Muscle layer of duodenum (tissue), 2 donors: ENCODE data around the gene CIB1.
"Not testable (repeated sequence)": the region's sequence is repeated elsewhere in the genome, so short reads cannot be mapped to it uniquely, and the experiment has no call there.

ENCODE experiments used
- H3K27ac ChIP-seq: one replicate; pipeline ENCODE4 v1.7.0; 2013; ENCODE audit warnings: mild to moderate bottlenecking, low read length
- H3K27me3 ChIP-seq: one replicate; pipeline ENCODE4 v1.7.0; 2013; ENCODE audit warnings: low read depth, mild to moderate bottlenecking, control low read depth, low read length
- H3K36me3 ChIP-seq, 2 donors: one replicate each; pipeline ENCODE4 v1.7.0; 2013; ENCODE audit warnings: low read length in 2 of 2, control low read depth in 1 of 2, mild to moderate bottlenecking in 1 of 2; ENCODE audit not compliant: insufficient read depth in 2 of 2, control insufficient read depth in 1 of 2
- H3K4me1 ChIP-seq, 2 donors: one replicate each; pipeline ENCODE4 v1.7.0; 2013; ENCODE audit warnings: low read length in 2 of 2, mild to moderate bottlenecking in 2 of 2, control low read depth in 1 of 2, moderate library complexity in 1 of 2; ENCODE audit not compliant: insufficient read depth in 2 of 2, control insufficient read depth in 1 of 2
- H3K4me3 ChIP-seq, 2 donors: one replicate each; pipeline ENCODE4 v1.7.0; 2013; ENCODE audit warnings: low read length in 2 of 2, low read depth in 1 of 2, mild to moderate bottlenecking in 1 of 2
- H3K9me3 ChIP-seq, 2 donors: one replicate each; pipeline ENCODE4 v1.7.0; 2013; ENCODE audit warnings: low read length in 2 of 2, control low read depth in 1 of 2, mild to moderate bottlenecking in 1 of 2; ENCODE audit not compliant: control insufficient read depth in 1 of 2
- donor health status: healthy.

The CIB1 gene

DNA sequence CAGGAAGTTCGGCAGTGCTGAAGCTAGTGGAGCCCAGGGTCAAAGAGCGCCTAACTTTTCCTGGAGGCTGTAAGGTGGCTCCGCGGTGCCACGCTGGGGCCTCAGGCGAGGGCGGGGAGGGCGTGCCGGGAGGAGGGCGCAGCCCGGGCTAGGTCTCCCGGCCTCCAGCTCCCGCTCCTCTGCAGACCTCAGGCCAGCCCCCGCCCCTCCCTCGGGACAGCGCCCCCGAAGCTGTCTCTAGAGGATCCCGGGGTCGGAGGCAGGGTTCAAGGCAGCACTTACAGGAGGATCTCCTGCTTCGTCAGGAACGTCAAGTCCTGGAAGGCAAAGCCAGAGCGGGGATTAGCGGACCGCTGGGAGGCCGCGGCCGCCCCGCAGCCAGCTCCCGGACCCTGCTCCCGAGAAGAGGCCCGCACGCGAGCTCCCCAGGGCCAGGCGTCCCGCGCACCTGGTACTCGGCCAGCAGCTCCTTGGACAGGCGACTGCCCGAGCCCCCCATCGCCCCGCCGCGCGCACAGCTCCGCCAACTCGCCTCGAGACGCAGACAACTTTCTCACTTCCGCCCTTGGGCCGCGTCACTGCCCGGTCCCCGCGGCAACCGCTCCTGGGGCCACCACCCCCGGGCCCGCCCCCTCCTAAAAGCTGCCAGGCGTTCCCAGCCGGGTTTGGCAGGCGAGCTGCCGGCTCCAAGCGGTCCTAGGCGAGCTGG, at the start of gene CIB1:
Gene CIB1, minus strand, starts transcription at position 555 of the 709 bp plus-strand sequence. Its CDS starts 56 bp downstream, at position 499.
- H3K4me1 ChIP-seq: peaks cover 33 to 47% of the 10 kb centered on the region in 2 donors
- peak within 1 kb of the TSS; percentile 77 to 87 for H3K4me3 ChIP-seq
- H3K27ac ChIP-seq: peak within 1 kb of the TSS; percentile 79
- peaks cover 26 to 34% of the 10 kb centered on the region in 2 donors for H3K36me3 ChIP-seq
- no peaks in the 10 kb centered on the region for H3K27me3 ChIP-seq
- H3K9me3 ChIP-seq: no peaks in the 10 kb centered on the region

DNA sequence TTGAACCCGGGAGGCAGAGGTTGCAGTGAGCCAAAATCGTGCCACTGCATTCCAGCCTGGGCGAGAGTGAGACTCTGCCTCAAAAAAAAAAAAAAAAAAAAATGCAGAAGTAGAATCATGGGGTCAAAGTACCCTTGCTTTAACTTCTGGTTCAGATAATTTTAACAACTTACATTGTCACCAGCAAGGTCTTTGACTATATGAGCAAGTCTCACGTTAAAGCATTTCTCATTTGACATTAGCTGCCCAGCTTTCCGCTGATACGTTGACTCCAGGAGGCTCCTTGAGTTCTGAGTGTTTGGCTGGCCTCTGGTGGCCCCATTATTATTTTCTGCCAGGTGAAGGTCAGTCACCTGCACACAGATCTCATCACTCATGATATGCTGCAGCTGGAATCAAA, 47.9 kb upstream of the CIB1 start:
- not testable (repeated sequence) for H3K36me3 ChIP-seq, H3K4me1 ChIP-seq, H3K9me3 ChIP-seq, H3K27me3 ChIP-seq, H3K4me3 ChIP-seq, H3K27ac ChIP-seq

DNA sequence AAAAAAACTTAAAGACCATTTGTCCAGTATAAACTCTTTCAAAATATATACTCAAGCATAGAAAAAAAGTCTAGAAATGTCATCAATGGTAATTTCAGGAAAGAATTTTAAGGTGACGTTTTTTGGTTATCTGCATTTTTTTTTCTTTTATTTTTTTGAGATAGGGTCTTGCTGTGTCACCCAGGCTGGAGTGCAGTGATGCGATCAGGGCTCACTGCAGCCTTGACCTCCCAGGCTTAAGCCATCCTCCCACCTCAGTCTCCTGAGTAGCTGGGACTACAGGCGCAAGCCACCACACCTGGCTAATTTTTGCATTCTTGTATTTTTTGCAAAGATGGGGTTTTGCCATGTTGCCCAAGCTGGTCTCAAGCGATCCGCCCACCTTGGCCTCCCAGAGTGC, 47.0 kb upstream of the CIB1 start:
- not testable (repeated sequence) for H3K9me3 ChIP-seq, H3K4me1 ChIP-seq, H3K27me3 ChIP-seq, H3K36me3 ChIP-seq, H3K27ac ChIP-seq, H3K4me3 ChIP-seq

DNA sequence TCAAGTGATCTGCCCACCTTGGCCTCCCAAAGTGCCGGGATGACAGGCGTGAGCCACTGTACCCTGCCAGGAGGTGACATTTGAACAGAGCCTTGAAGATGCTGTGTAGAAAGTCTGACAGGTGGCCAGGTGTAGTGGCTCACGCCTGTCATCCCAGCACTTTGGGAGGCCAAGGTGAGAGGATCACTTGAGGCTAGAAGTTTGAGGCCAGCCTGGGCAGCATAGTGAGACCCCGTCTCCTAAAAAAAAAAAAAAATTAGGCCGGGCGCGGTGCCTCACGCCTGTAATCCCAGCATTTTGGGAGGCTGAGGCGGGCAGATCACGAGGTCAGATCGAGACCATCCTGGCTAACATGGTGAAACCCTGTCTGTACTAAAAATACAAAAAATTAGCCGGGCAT, 44.7 kb upstream of the CIB1 start:
- H3K9me3 ChIP-seq, H3K4me3 ChIP-seq: not testable (repeated sequence)

DNA sequence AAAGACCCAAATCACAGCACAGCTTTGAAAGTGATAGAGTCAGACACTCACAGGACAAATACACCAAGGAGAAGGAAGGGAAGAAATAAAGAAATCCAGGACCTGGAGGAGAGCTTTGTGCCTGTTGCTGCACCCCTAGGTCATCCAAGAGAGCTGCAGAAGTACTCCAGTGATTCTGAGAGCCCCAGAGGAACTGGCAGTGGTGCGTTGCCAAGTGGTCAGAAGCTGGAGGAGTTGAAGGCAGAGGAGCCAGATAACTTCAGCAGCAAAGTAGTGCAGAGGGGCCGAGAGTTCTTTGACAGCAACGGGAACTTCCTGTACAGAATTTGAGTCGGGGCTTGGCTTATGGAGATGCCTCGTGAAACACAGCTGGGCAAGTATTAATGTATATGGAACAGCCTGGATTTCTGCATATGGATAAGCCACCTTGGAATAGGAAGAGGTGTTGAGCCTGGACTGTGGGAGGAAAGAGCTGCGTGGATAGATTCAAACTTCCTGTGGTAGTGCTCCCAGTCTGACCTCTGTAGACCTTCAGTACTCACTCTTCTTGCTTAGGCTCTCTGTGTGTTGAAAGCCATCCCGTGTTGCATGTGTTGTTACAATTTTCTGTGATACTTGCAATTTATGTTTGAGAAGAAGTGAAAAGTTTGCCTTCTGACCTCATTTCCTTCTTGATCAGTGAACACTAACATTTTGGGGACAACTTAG, 37.9 kb upstream of the CIB1 start:
- Histone ChIP-seq H3K9me3 (no peaks in the 10 kb centered on the region), H3K4me1 (peaks cover 8 to 37% of the 10 kb centered on the region in 2 donors), H3K4me3 (no peak overlapping the region), H3K27ac (no peak overlapping the region), H3K36me3 (peaks cover 31 to 37% of the 10 kb centered on the region in 2 donors), H3K27me3 (no peaks in the 10 kb centered on the region)

More for the DNA sequence above, 44.7 kb upstream of the CIB1 start:
- H3K27ac ChIP-seq, H3K27me3 ChIP-seq, H3K36me3 ChIP-seq, H3K4me1 ChIP-seq: not testable (repeated sequence)

DNA sequence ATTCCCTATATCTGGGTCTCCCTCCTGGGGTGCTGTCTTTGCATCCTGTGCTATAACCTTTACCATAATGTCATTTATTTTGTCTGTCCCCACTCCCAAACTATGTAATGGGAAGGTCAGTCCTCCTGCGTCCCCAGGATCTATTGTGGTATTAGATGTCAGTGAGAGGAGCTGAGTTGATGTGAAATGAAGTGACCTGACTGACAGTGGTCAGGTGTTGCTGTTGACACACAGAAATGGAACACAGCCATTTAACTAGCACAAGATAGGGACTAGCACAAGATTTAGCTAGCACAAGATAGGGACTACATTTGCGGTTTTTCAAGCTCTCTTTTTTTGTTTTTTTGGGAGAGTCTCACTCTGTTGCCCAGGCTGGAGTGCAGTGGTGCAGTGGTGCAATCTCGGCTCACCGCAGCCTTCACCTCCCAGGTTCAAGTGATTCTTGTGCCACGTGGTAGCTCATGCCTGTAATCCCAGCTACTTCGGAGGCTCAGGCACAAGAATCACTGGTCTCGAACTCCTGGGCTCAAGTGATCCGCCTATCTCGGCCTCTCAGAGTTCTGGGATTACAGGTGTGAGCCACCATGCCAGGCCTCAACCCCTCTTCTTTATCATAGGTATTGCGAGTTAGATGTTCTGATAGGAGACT, 36.9 kb upstream of the CIB1 start:
- Histone ChIP-seq H3K9me3 (no peaks in the 10 kb centered on the region), H3K27ac (no peak overlapping the region), H3K36me3 (peaks cover 30 to 37% of the 10 kb centered on the region in 2 donors), H3K4me3 (no peak overlapping the region), H3K27me3 (no peaks in the 10 kb centered on the region), H3K4me1 (peaks cover 8 to 41% of the 10 kb centered on the region in 2 donors)

DNA sequence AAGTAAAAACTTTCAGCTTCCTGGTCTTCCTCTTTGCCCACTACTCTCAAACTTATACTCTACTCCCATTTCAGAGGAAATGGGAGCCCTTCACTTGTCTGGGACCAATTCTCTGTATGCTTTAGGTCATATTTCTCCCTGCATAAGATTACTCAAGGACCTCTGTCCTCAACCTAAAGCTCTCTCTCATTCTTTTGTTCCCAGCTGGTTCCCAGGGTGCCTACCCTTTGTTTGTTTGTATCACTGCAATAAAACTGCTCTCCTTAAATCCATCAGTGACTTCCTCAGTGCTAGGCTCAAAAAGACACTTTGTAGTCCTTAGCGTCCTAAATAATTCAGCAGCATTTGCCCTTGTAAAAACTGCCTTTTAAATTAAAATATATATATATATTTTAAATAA, 34.7 kb upstream of the CIB1 start:
- Histone ChIP-seq H3K36me3 (peaks cover 26 to 37% of the 10 kb centered on the region in 2 donors), H3K9me3 (no peaks in the 10 kb centered on the region), H3K27ac (no peak overlapping the region), H3K27me3 (no peaks in the 10 kb centered on the region), H3K4me1 (peaks cover 8 to 47% of the 10 kb centered on the region in 2 donors), H3K4me3 (peak overlapping the region; percentile 12 to 88)

DNA sequence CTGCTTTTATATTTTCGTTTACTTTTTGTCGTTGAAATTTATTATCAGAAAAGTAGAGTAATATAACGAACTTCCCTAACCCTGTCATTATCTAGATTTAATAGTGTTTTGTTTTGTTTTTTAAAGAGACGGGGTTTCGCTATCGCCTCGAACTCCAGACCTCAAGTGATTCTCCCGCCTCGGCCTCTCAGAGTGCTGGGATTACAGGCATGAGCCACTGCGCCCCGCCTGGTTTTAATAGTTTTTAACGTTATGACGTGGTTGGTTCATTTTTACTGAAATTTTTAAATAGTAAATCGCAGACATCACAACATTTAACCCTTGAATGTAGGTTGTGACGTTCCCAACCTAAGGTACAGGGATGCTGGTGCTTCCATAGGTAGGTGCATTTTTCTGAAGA, 32.7 kb upstream of the CIB1 start:
- peaks cover 8 to 43% of the 10 kb centered on the region in 2 donors for H3K4me1 ChIP-seq
- H3K27ac ChIP-seq: peak overlapping the region; percentile 98
- peaks cover 13 to 19% of the 10 kb centered on the region in 2 donors for H3K36me3 ChIP-seq
- H3K27me3 ChIP-seq: no peaks in the 10 kb centered on the region
- H3K4me3 ChIP-seq: peak overlapping the region; percentile 88 to 99
- no peaks in the 10 kb centered on the region for H3K9me3 ChIP-seq

DNA sequence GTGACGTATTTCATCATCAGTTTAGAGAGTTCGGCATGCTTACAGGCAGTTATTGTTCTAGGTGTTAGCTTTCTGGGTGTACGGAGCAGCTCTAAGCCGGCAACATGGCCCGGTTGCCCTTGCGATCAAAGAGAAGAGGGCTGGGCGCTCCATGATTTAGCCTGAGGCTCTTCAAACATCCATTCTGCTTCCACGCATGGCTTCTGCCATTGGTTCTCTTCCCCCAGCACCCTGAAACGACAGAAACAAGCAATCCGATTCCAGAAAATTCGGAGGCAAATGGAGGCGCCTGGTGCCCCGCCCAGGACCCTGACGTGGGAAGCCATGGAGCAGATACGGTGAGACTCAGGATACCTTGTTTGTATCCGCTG, 32.3 kb upstream of the CIB1 start:
- H3K4me3 ChIP-seq: peak overlapping the region; percentile 88 to 99
- H3K27ac ChIP-seq: peak overlapping the region; percentile 98
- H3K27me3 ChIP-seq: no peaks in the 10 kb centered on the region
- H3K36me3 ChIP-seq: peaks cover 8 to 15% of the 10 kb centered on the region in 2 donors
- H3K9me3 ChIP-seq: no peaks in the 10 kb centered on the region
- H3K4me1 ChIP-seq: peaks cover 8 to 41% of the 10 kb centered on the region in 2 donors

DNA sequence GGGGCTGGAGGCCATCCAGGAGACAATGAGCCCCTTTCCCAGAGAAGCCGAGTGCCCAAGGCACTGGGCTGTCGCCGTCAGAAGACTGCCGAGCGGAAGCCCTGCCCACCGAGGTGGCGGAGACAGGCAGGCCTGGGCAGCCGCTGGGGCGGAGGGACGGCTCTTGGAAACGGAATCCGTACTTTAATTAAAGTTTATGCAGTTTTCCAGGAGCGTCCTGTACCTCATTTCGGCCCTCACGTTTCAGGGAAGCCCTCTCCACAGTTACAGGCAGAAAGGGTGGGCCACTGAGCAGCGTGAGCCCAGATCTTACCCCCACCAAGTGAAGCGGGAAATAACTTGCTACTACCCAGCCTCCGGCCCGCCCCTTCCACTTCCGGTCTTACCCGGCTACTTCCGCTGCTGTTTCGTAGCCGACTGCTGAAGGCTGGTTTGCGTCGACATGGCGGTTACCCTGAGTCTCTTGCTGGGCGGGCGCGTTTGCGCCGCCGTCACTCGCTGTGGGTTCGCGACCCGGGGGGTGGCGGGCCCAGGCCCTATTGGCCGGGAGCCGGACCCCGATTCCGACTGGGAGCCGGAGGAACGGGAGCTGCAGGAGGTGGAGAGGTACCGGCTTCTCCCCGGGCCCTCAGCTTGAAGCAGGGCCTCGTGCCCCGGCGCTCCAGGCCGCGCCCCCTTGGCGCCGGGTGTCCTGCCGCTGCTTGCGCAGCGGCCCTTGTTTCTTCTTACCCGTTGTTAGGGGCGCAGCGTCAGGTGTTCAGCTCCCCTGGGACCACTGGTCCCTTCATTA, 31.7 kb upstream of the CIB1 start, which contains the start of gene NGRN:
Gene NGRN, plus strand, starts transcription at position 402 of the 790 bp plus-strand sequence. Its CDS starts 41 bp downstream, at position 443.
- no peaks in the 10 kb centered on the region for H3K9me3 ChIP-seq
- no peaks in the 10 kb centered on the region for H3K27me3 ChIP-seq
- H3K36me3 ChIP-seq: peaks cover 3 to 10% of the 10 kb centered on the region in 2 donors
- peak within 1 kb of the TSS; percentile 98 for H3K27ac ChIP-seq
- peaks cover 8 to 41% of the 10 kb centered on the region in 2 donors for H3K4me1 ChIP-seq
- H3K4me3 ChIP-seq: peak within 1 kb of the TSS; percentile 88 to 99

DNA sequence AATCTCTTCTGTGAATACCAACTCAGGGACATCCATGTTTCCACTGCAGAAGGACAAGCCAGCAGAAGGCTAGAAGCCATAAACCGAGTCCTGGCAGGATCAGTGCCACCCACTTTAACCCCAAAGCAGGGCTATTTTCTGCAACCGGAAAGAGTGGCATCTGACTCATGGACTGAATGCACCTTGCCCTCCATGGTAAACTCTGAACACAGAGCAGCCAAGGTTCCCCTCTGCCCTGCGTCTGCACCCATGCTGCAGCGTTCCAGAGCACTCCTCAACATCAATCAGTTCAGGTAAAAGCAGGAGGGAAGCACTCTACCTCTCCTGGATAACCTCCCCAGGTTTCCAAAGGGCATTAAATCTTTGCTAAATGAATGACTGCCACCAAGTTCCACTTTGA, 30.9 kb upstream of the CIB1 start:
- Histone ChIP-seq H3K9me3 (no peaks in the 10 kb centered on the region), H3K4me3 (peak overlapping the region; percentile 88 to 99), H3K27ac (peak overlapping the region; percentile 98), H3K27me3 (no peaks in the 10 kb centered on the region), H3K36me3 (peaks cover 0 to 2% of the 10 kb centered on the region in 2 donors), H3K4me1 (peaks cover 8 to 33% of the 10 kb centered on the region in 2 donors)
